Measurements from ENCODE around the gene TMC4.
A peak's percentile ranks its signal among the peaks of the same experiment; 100 is the strongest.

Gene TMC4

DNA sequence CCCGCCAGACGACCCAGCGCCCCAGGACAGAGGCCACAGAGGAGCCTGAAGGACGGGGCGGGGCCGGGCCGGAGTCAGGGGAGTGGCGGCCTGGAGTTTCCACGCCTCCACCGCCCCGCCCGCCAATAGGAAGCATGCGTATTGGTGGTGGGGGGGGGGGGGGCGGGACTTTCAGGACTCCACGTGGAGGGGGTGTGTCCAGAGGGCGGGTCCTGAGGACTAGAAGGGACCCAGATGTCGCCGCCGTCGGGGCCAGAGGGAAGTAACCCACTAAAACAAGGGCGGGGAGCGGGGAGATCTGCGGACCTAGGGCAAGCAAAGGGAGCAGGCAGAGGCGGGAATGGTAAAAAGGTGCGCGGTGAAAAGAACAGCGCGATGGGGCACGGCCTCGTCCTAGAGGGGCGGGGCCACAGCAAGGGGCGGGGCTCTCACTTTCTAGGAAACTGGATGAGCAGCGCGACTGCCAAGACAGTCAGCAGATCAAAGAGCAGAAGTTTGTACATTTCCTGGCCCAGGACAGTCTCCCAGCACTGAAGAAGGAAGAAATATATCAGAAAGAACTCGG is 10.6 kb downstream of the TMC4 start:
- peak overlapping the region; percentile 29 for H3K4me3 ChIP-seq (replicated peaks; ENCODE audit: low read depth, low read length)
- TF ChIP-seq, protein P1, sequence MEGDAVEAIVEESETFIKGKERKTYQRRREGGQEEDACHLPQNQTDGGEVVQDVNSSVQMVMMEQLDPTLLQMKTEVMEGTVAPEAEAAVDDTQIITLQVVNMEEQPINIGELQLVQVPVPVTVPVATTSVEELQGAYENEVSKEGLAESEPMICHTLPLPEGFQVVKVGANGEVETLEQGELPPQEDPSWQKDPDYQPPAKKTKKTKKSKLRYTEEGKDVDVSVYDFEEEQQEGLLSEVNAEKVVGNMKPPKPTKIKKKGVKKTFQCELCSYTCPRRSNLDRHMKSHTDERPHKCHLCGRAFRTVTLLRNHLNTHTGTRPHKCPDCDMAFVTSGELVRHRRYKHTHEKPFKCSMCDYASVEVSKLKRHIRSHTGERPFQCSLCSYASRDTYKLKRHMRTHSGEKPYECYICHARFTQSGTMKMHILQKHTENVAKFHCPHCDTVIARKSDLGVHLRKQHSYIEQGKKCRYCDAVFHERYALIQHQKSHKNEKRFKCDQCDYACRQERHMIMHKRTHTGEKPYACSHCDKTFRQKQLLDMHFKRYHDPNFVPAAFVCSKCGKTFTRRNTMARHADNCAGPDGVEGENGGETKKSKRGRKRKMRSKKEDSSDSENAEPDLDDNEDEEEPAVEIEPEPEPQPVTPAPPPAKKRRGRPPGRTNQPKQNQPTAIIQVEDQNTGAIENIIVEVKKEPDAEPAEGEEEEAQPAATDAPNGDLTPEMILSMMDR (IDR thresholded peaks at IDR 0.05; ENCODE audit: low read depth, low read length, missing control alignments), result no peak
- DNase-seq (ENCODE audit: extremely low read depth, low read depth), result no peak

DNA sequence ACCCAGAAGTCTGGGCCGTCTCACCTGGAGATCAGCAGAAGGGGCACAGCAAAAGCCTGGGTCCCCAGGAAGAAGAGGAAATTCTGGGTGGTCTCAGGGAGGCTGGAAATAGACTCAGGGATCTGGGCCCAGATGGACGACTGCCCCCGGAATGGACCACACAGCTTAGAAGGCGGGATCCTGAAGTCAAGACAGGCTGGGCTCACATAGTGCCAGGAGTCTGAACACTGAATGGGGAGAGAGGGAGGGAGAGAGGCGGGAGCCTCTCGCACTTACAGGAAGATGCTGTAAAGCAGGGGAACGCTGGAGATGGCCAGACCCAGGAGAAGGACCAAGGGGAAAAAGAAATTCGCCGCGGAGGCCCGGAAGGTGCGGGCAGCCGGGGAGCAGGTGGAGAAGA is 12.1 kb downstream of the TMC4 start:
- DNase-seq (ENCODE audit: extremely low read depth, low read depth), result no peak
- H3K4me3 ChIP-seq (replicated peaks; ENCODE audit: low read depth, low read length), result peak overlapping the region; percentile 74

DNA sequence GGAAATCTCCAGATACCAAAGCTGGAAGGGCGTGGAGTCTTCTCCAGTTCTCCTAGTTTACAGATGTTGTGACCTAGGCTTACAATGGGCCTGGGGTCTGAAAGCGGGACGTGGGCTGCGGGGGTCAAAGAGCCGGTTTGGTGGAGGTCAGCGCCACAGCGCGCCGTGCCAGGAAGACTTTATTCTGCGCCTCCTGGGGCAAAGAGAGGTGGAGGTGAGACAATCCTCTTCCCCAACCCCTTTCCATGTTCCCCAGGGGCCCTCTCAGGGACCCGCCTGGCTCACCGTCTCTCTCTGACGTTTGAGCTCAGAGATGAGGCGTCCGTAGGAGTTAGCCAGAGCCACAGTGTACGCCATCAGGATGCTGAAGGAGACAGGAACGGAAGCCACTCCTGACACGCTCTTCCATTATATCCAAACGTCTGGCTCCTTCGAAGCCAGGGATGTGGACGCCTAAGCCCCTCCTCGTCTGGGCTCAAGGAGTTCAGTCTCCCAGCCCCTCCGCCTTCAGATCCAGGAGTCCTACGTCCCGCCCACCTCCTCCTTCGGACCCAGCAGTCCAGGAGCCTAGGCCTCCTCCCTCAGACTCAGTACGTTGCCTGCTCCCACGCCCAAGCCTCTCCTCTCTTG is 12.7 kb downstream of the TMC4 start:
- TF ChIP-seq, protein P1 (IDR thresholded peaks at IDR 0.05; ENCODE audit: low read depth, low read length, missing control alignments), result no peak
- H3K4me3 ChIP-seq (replicated peaks; ENCODE audit: low read depth, low read length), result peak overlapping the region; percentile 74
- DNase-seq (ENCODE audit: extremely low read depth, low read depth), result no peak

More for the DNA sequence above, 12.1 kb downstream of the TMC4 start:
- TF ChIP-seq, protein P1 (IDR thresholded peaks at IDR 0.05; ENCODE audit: low read depth, low read length, missing control alignments), result no peak

DNA sequence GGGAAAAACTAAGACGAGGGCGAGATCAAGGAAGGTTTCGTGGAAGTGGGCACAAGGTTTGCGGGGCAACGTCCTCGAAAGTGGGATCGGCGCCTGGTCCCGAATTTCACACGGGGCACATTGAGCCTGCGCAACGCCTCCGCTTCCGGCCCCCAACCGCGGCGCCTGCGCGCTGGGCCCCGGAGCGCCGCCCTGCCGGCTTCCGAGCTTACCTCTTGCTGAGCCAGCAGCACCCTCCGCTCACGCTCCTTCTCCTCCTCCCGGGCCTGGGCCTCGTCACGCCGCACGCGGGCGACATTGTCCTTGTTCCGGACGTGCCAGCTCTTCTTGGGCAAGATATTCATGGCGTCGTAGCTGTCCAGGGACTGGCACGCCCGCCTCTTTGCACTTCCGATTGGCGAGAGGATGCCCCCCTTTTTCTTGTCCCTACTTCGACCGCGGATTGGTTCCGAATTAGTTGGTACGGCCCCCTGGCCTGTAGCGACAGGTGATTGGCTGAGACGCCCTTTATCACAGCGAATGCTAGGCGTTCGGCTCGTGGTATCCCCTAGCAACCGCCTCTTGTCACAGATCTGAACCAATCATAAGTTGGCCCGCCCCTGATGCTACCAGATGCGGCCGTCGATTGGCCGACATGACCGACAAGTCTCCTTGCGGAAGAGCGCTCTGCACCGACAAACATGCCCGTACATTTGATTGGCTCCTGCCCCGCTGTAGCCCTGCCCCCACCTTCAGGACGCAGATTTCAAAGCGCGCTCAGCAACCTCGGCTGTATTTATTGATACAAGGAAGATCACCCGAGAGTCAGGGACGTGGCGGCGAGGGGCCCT is 13.4 kb downstream of the TMC4 start, which contains the start of gene LENG1:
TSS of gene LENG1 (minus strand) at position 370 of the 830 bp plus-strand sequence. CDS start at position 344, 26 bp downstream.
- peak; percentile 99 for DNase-seq (ENCODE audit: extremely low read depth, low read depth)

GRCh38 chr19:54158812-54159351 is 14.1 kb downstream of the TMC4 start:
- TF ChIP-seq, protein P1 (IDR thresholded peaks at IDR 0.05; ENCODE audit: low read depth, low read length, missing control alignments), result no peak
- peak overlapping the region; percentile 74 for H3K4me3 ChIP-seq (replicated peaks; ENCODE audit: low read depth, low read length)
- DNase-seq (ENCODE audit: extremely low read depth, low read depth), result no peak

More for the DNA sequence above, 13.4 kb downstream of the TMC4 start, which contains the start of gene LENG1:
- TF ChIP-seq, protein P1 (IDR thresholded peaks at IDR 0.05; ENCODE audit: low read depth, low read length, missing control alignments), result peak; percentile 39
- peak within 1 kb of the TSS; percentile 74 for H3K4me3 ChIP-seq (replicated peaks; ENCODE audit: low read depth, low read length)

DNA sequence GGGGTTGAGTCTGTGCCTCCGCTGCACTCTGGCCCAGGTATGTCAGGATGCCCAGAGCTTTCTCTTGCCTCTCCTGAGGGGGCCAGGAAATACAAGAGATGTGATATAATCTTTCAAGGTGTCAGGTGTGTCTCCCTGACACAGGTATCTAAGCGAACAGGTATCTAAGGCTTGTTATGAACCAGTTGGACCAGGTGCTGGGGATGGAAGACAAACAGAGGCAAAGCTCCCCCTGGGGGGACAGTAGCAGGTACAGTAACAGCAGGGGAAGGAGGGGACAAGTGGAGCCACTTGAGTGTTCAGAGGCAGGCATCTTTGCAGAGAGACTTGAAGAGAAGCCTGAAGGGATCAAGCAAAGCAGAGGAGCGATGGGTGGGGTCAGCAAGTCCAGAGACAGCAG is 16.0 kb downstream of the TMC4 start:
- TF ChIP-seq, protein P1 (IDR thresholded peaks at IDR 0.05; ENCODE audit: low read depth, low read length, missing control alignments), result no peak
- DNase-seq (ENCODE audit: extremely low read depth, low read depth), result no peak
- no peak overlapping the region for H3K4me3 ChIP-seq (replicated peaks; ENCODE audit: low read depth, low read length)

All from HFF-Myc (cell line).